Gastroesophageal sphincter (tissue), 4 donors: Measurements from ENCODE around the gene AHRR. TPM values are rescaled to one million over a fixed set of nuclear protein-coding genes. Genes with fewer than 3 reads are reported as not detected.
A peak's percentile ranks its signal among the peaks of the same experiment; 100 is the strongest.
"Not testable (repeated sequence)": the region's sequence is repeated elsewhere in the genome, so short reads cannot be mapped to it uniquely, and the experiment has no call there.

ENCODE experiments used
- ATAC-seq: fragments of 150-250 bp; one replicate; pipeline ENCODE4 v1.9.1; 2016; ENCODE audit warnings: mild to moderate bottlenecking, moderate library complexity
- H3K27ac ChIP-seq, 4 donors: fragments of 200-600 bp; sonication (generic) in 3 of 4; 1 replicate in 3 of 4; 2 replicates in 1 of 4; pipeline ENCODE4 v1.5.1; 2016 to 2019
- H3K27me3 ChIP-seq: fragments of 200-600 bp; sonication (generic); one replicate; pipeline ENCODE4 v1.5.1; 2019
- H3K36me3 ChIP-seq, 2 donors: fragments of 200-600 bp; sonication (generic); one replicate each; pipeline ENCODE4 v1.5.1; 2019; ENCODE audit warnings: control low read depth in 1 of 2
- H3K4me1 ChIP-seq, 3 donors: fragments of 200-600 bp; sonication (generic); 1 replicate in 2 of 3; 2 replicates in 1 of 3; pipeline ENCODE4 v1.5.1; 2016 to 2019; ENCODE audit warnings: control low read depth in 2 of 3
- H3K4me3 ChIP-seq, 2 donors: fragments of 200-600 bp; sonication (generic); one replicate each; pipeline ENCODE4 v1.5.1; 2019; ENCODE audit warnings: mild to moderate bottlenecking in 1 of 2, moderate library complexity in 1 of 2
- H3K9me3 ChIP-seq, 3 donors: fragments of 200-600 bp; sonication (generic); one replicate each; pipeline ENCODE4 v1.5.1; 2017 to 2019; ENCODE audit warnings: control low read depth in 2 of 3
- EP300 ChIP-seq: sonication (generic); formaldehyde crosslinking; IDR thresholded peaks from one replicate; pipeline ENCODE4 v1.6.1; 2017; ENCODE audit warnings: antibody characterized with exemption, mild to moderate bottlenecking
- POLR2A ChIP-seq, 2 donors: fragments of 450-650 bp; IDR thresholded peaks; one replicate each; pipeline ENCODE4 v1.6.1; 2017; ENCODE audit warnings: antibody characterized with exemption in 2 of 2, mild to moderate bottlenecking in 2 of 2, moderate library complexity in 1 of 2
- POLR2AphosphoS5 ChIP-seq: sonication (generic); formaldehyde crosslinking; IDR thresholded peaks from one replicate; pipeline ENCODE4 v1.6.1; 2017; ENCODE audit warnings: antibody characterized with exemption
- WGBS, 2 donors: methylation state at CpG; one replicate each; pipeline ENCODE4 v1.1.5; 2018; ENCODE audit warnings: low coverage in 1 of 2; 5-methylcytosine and 5-hydroxymethylcytosine counted together
- total RNA-seq, 4 donors: library from RNA; depleted of rRNA; stranded (reverse); fragments of >200 nt; gene quantifications; one replicate each; pipeline ENCODE4 v1.1.0, GENCODE V29; 2016
- TF ChIP-seq, protein P1 (sequence below), 4 experiments: fragments of 200-600 bp in 2 of 4; fragments of 450-650 bp in 2 of 4; sonication (generic) in 1 of 4; IDR thresholded peaks; one replicate each; pipeline ENCODE4 v1.5.1; 2017 to 2019; ENCODE audit warnings: antibody characterized with exemption in 4 of 4, mild to moderate bottlenecking in 2 of 4, moderate library complexity in 2 of 4

The AHRR gene
- total RNA-seq, 4 donors from 2014 or later, result 0.15 to 1.7 (median 0.45) TPM

DNA sequence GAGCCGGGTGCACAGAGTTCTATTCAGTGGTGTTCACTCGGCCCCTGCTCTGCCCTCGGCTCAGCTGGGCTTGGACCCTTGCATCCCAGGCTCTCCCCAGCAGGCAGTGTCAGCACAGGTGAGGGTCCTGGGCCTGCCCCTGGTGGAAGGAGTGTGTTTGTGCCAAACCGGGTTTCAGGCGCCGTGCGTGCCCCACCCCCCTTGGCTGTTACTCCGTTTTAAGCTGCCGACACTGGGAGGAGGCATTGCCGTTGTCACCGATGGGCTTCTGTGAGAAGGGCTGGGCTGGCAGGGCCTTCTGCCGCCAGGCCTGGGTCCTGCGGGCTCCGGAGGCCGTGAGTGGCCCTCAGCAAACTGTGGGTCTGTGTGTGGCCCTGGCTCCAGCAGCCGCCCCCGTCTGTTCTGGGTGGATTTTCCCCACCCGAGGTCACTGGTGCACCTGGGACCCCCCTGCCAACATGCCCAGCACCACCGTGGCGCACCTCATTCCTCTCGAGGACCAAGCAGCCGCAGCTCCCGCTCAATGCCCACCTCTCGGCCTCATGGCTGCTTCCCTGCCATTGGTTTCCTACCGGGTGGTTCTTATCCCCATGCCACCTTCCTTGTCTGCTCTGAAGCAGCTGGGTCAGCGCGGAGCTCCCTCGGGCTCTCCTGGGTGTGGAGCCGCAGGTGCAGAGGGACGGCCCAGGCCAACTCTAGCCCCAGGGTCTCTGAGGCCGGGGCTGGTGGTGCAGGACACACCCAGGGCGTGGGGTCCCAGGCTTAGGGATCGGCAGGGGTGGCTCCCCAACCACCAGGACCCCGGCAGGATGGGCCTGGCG, 77.2 kb downstream of the AHRR start:
- Histone ChIP-seq H3K9me3 (no peaks in the 10 kb centered on the region), H3K27me3 (peaks cover 11% of the 10 kb centered on the region), H3K36me3 (no peaks in the 10 kb centered on the region), H3K4me1 (peaks cover 0 to 15% (median 11%) of the 10 kb centered on the region in 3 donors), H3K27ac (no peak overlapping the region), H3K4me3 (no peak overlapping the region)
- WGBS, 2 donors, result 100% methylated on average over 6 of the region's 35 CpGs; no CpG with 5 or more reads in 1 of the 2 donors
- ATAC-seq, result no peak
- TF ChIP-seq, protein P1, sequence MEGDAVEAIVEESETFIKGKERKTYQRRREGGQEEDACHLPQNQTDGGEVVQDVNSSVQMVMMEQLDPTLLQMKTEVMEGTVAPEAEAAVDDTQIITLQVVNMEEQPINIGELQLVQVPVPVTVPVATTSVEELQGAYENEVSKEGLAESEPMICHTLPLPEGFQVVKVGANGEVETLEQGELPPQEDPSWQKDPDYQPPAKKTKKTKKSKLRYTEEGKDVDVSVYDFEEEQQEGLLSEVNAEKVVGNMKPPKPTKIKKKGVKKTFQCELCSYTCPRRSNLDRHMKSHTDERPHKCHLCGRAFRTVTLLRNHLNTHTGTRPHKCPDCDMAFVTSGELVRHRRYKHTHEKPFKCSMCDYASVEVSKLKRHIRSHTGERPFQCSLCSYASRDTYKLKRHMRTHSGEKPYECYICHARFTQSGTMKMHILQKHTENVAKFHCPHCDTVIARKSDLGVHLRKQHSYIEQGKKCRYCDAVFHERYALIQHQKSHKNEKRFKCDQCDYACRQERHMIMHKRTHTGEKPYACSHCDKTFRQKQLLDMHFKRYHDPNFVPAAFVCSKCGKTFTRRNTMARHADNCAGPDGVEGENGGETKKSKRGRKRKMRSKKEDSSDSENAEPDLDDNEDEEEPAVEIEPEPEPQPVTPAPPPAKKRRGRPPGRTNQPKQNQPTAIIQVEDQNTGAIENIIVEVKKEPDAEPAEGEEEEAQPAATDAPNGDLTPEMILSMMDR (IDR thresholded peaks at IDR 0.05), result no peak
- TF ChIP-seq POLR2A (IDR thresholded peaks at IDR 0.05) (no peak), EP300 (no peak), POLR2AphosphoS5 (no peak)

DNA sequence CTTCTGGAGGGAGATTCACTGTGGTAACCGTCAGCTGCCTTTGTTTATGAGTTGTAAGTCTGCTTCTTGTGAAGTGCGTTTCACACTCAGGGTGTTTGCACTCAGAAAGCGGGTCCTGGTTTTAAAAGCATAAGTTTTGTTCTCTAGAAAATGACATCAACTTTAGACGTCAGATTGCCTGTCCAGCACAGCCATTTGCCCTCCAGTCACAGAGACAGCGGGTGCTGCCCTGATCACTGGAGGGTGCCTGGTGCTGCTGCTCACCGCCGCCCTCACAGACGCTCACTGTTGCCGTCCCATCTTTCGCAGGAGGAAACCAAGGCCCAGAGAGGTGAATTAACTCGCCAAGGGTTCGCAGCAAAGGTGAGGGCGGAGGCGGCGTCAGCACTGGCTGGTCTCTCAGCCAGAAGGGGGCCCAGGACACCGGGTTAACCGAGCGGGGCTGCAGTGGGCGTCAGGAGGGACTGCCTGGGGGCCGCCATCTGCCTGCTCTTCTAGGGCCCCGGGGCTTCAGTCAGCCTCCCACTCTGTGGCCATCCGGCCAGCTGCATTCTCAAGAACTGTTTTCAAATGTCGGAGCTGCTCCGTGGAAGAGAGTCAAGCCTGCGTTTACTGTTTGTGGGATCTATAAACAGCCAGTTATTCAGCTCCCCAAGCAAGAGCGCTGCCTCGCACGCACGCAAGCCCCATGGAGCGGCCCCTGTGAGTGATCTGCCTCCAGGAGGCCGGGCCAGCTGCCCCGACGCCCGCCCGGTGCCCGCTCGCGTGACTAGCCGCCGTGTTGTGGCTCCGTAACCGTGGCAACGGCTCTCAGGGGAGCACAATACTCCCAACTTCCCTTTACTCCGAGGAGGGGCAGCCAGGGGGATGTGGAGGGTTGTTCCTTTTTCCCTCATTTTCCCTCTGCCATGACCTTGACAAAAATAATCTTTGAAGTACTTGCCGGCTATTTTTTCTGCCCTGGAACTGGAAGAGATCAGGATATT, 78.1 kb downstream of the AHRR start:
- WGBS, 2 donors, result 20 to 65% methylated on average over 2 to 4 of the region's 45 CpGs
- peak overlapping the region in 1 of 2 donors; percentile 37 for H3K4me3 ChIP-seq
- H3K27ac ChIP-seq, result peak overlapping the region in 1 of 4 donors; percentile 58
- TF ChIP-seq POLR2AphosphoS5, result no peak
- TF ChIP-seq POLR2A (IDR thresholded peaks at IDR 0.05), result no peak
- TF ChIP-seq EP300, result no peak
- TF ChIP-seq, protein P1 (IDR thresholded peaks at IDR 0.05), result no peak
- H3K27me3 ChIP-seq, result peaks cover 11% of the 10 kb centered on the region
- ATAC-seq, result peak; percentile 78
- no peaks in the 10 kb centered on the region for H3K36me3 ChIP-seq
- no peaks in the 10 kb centered on the region for H3K9me3 ChIP-seq
- peaks cover 0 to 15% (median 11%) of the 10 kb centered on the region in 3 donors for H3K4me1 ChIP-seq

DNA sequence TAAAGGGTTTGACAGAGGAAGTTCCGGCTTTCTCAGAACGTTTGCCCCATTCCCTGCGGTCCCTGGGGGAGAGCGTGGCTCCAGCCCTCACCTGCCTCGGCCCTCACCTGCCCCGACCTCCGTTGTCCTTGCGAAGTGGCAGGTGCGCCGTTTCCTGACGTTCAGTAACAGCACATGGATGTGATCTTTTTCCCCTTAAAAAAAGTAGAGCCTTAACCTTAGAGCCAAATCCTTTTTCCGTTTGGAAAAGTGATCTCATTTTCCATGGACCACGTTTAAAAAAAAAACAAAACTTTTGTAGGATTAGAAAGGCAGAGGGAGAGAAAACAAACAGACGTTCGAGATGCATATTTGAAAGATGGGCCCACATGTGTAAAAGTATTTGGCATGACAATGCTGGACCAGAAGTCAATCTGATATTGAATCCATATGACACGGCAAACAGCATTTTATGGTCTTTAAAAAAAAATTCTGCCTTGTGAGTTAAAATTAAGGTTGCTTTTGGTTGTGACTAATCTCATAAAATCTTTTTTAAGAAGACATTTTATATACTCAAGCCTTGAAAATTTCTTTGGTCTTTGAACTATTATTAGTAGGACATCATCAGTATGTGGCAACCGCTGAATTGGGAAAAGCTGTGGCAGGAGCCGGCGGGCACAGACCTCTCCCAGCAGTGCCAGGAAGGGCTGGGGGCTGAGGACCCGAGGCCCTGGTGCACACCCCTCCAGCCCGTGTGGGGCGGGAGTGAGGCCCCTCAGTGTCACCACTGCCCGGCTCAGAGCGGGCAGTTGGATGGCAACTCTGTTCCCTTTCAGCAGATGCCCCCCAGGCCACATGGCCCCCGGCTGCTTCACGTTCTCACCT, 79.0 kb downstream of the AHRR start:
- H3K27me3 ChIP-seq, result peaks cover 17% of the 10 kb centered on the region
- TF ChIP-seq POLR2A (IDR thresholded peaks at IDR 0.05) (no peak), EP300 (no peak), POLR2AphosphoS5 (no peak)
- TF ChIP-seq, protein P1 (IDR thresholded peaks at IDR 0.05), result no peak
- H3K4me3 ChIP-seq, result peak overlapping the region in 1 of 2 donors; percentile 37
- no peaks in the 10 kb centered on the region for H3K36me3 ChIP-seq
- H3K27ac ChIP-seq, result peak overlapping the region in 1 of 4 donors; percentile 58
- peaks cover 0 to 15% (median 11%) of the 10 kb centered on the region in 3 donors for H3K4me1 ChIP-seq
- H3K9me3 ChIP-seq, result no peaks in the 10 kb centered on the region
- 23 to 52% methylated on average over 12 to 14 of the region's 26 CpGs for WGBS, 2 donors
- no peak for ATAC-seq

DNA sequence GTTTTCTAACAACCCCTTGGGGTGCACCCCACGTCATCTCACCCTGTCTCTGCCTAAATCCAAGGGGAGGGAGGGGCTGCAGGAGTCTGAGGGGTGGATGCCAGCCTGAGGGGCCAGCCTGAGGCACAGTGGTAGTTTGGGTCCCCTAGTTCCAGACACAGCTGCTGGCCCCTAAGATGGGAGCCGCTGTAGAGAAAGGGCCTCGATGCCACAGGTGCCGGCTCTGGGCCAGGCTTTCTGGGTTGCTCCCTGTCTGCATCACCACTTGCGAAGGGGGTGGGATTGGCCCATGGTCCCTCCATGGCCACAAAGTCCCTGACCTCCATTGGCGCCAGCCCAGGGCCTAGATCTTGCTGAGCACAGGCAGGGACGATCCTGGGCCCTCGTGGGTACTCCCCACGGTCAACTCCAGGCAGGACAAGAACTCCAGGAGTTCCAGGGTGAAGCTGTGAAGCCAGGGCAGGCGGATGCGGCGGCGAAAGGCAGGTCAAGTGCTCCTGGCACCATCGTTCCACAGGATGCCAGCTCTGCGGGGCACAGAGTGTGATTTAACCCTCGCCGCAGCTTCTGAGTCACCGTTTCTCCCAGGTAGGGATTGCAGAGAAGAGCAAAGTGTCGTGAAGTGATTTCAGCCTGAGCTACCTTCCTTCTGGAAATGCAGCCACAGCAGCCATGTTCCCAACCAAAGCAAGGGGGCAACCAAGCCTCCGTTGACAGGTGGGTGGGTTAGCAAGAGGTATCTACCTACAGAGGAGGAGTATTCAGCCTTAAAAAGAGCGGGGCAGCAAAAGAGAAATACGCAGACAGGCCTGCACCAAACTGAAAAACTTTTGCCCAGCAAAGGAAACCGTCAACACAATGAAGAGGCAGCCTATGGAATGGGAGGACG, 79.9 kb downstream of the AHRR start:
- ATAC-seq, result no peak
- WGBS, 2 donors, result 80 to 91% methylated on average over 2 to 6 of the region's 24 CpGs
- no peak for TF ChIP-seq POLR2A (IDR thresholded peaks at IDR 0.05)
- no peak for TF ChIP-seq POLR2AphosphoS5
- TF ChIP-seq, protein P1 (IDR thresholded peaks at IDR 0.05), result no peak
- no peak for TF ChIP-seq EP300
- Histone ChIP-seq H3K36me3 (no peaks in the 10 kb centered on the region), H3K27me3 (peaks cover 17% of the 10 kb centered on the region), H3K4me1 (peaks cover 0 to 15% (median 11%) of the 10 kb centered on the region in 3 donors), H3K27ac (no peak overlapping the region), H3K4me3 (no peak overlapping the region), H3K9me3 (no peaks in the 10 kb centered on the region)

DNA sequence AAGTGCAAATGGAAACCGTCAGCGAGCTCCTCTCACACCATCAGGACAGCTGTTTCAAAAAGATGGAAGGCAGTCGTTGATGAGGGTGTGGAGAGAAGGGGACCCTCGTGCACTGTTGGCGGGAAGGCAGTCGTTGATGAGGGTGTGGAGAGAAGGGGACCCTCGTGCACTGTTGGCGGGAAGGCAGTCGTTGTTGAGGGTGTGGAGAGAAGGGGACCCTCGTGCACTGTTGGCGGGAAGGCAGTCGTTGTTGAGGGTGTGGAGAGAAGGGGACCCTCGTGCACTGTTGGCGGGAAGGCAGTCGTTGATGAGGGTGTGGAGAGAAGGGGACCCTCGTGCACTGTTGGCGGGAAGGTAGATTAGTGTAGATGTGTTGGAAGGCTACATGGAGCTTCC, 80.7 kb downstream of the AHRR start:
- not testable (repeated sequence) for H3K36me3 ChIP-seq, ATAC-seq

More for the DNA sequence above, 80.7 kb downstream of the AHRR start:
- Histone ChIP-seq H3K4me1 (peaks cover 0 to 15% (median 11%) of the 10 kb centered on the region in 3 donors), H3K27me3 (peaks cover 17% of the 10 kb centered on the region)
- H3K27ac ChIP-seq, H3K9me3 ChIP-seq, H3K4me3 ChIP-seq: not testable (repeated sequence)
- 90 to 93% methylated on average over 2 to 7 of the region's 17 CpGs for WGBS, 2 donors
